Measurements from ENCODE around the gene HUWE1. TPM values are rescaled to one million over a fixed set of nuclear protein-coding genes. Genes with fewer than 3 reads are reported as not detected.
A peak's percentile ranks its signal among the peaks of the same experiment; 100 is the strongest.

HUWE1 gene
- total RNA-seq, 1 donor from 2014 or later = 120 TPM

GRCh38 chrX:53486285-53486684 lies 200.2 kb downstream of the HUWE1 start:
- intact Hi-C loops (cut with DNase I) = no loop called here
- Histone ChIP-seq H3K27me3 (no peaks in the 10 kb centered on the region), H3K4me1 (no peaks in the 10 kb centered on the region), H3K9me3 (no peaks in the 10 kb centered on the region), H3K4me3 (no peak overlapping the region), H3K36me3 (no peaks in the 10 kb centered on the region), H3K27ac (no peak overlapping the region)
- TF ChIP-seq CTCF (IDR thresholded peaks at IDR 0.05) (no peak), POLR2A (IDR thresholded peaks at IDR 0.05) (no peak), POLR2AphosphoS5 (IDR thresholded peaks at IDR 0.05; ENCODE audit: insufficient read depth in 1 of 2, low read depth in 1 of 2) (no peak)
- no peak for DNase-seq (ENCODE audit: extremely low spot score in 2 of 2)

- no peak overlapping the region for H3K4me3 ChIP-seq
- no peaks in the 10 kb centered on the region for H3K4me1 ChIP-seq
- intact Hi-C loops (cut with DNase I) = no loop called here
- no peak for DNase-seq (ENCODE audit: extremely low spot score in 2 of 2)
- TF ChIP-seq POLR2AphosphoS5 (IDR thresholded peaks at IDR 0.05; ENCODE audit: insufficient read depth in 1 of 2, low read depth in 1 of 2) (no peak), POLR2A (IDR thresholded peaks at IDR 0.05) (no peak), CTCF (IDR thresholded peaks at IDR 0.05) (no peak)
- no peak overlapping the region for H3K27ac ChIP-seq
- H3K9me3 ChIP-seq = no peaks in the 10 kb centered on the region
- no peaks in the 10 kb centered on the region for H3K27me3 ChIP-seq
- H3K36me3 ChIP-seq = no peaks in the 10 kb centered on the region
Observed at GRCh38 chrX:53483838-53484405, 202.6 kb downstream of the HUWE1 start.

GRCh38 chrX:53483416-53483815 lies 203.1 kb downstream of the HUWE1 start:
- TF ChIP-seq CTCF (IDR thresholded peaks at IDR 0.05) (no peak), POLR2A (IDR thresholded peaks at IDR 0.05) (no peak), POLR2AphosphoS5 (IDR thresholded peaks at IDR 0.05; ENCODE audit: insufficient read depth in 1 of 2, low read depth in 1 of 2) (no peak)
- Histone ChIP-seq H3K4me1 (no peaks in the 10 kb centered on the region), H3K4me3 (no peak overlapping the region), H3K27me3 (no peaks in the 10 kb centered on the region), H3K9me3 (no peaks in the 10 kb centered on the region), H3K27ac (no peak overlapping the region), H3K36me3 (no peaks in the 10 kb centered on the region)
- intact Hi-C loops (cut with DNase I) = no loop called here
- no peak for DNase-seq (ENCODE audit: extremely low spot score in 2 of 2)

MicroRNAs within 50 kb of the gene (microRNA counts, 767-probe panel; counts per million panel counts)
- 6,410 to 6,548 counts per million in 2 donors for microRNA hsa-miR-98

Small RNAs within 50 kb of the gene (microRNA-seq; reads per million reads assigned to microRNA genes)
- gene MIR98 (ENCODE audit: borderline number of aligned reads, borderline replicate concordance) (4,837 reads per million, percentile 90 among the genes with 10 or more reads in this experiment), gene MIRLET7F2 (ENCODE audit: borderline number of aligned reads, borderline replicate concordance) (5,515 reads per million, percentile 91 among the genes with 10 or more reads in this experiment)

Small RNAs within 50 kb of the gene (small RNA-seq; reads per million reads assigned to genes)
- gene MIR98 (230 reads per million, percentile 98 among the genes with 10 or more reads in this experiment), gene MIRLET7F2 (249 reads per million, percentile 98 among the genes with 10 or more reads in this experiment)
